ENCODE measurements around the gene ABCB8.

Gene ABCB8

DNA sequence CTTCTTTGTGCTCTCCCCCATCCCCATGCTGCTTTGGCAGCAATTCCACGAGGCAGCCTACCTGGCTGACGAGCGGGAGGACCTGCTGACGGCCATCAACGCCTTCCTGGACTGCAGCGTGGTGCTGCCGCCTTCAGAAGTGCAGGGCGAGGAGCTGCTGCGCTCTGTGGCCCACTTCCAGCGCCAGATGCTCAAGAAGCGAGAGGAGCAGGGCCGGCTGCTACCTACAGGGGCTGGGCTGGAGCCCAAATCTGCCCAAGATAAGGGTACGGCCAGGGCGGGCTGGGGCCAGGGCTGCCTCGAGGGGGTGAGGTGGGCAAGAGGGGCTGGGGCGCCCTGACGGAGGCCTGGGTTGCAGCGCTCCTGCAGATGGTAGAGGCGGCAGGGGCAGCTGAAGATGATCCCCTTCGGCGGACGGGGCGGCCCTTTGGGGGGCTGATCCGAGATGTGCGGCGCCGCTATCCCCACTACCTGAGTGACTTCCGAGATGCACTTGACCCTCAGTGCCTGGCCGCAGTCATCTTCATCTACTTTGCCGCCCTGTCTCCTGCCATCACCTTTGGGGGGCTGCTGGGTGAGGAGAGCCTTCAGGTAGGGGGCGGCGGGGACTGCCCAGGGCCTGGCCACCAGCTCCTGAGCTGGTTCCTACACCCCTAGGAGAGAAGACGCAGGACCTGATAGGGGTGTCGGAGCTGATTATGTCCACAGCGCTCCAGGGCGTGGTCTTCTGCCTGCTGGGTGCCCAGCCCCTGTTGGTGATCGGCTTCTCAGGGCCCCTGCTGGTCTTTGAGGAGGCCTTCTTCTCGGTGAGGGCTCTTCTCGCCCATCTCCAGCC, 43.0 kb downstream of the ABCB8 start:
- no peak overlapping the region for H3K4me3 ChIP-seq (replicated peaks; ENCODE audit: low read depth, low read length)
- DNase-seq (ENCODE audit: extremely low read depth, low read depth), result no peak
- TF ChIP-seq, protein P1, sequence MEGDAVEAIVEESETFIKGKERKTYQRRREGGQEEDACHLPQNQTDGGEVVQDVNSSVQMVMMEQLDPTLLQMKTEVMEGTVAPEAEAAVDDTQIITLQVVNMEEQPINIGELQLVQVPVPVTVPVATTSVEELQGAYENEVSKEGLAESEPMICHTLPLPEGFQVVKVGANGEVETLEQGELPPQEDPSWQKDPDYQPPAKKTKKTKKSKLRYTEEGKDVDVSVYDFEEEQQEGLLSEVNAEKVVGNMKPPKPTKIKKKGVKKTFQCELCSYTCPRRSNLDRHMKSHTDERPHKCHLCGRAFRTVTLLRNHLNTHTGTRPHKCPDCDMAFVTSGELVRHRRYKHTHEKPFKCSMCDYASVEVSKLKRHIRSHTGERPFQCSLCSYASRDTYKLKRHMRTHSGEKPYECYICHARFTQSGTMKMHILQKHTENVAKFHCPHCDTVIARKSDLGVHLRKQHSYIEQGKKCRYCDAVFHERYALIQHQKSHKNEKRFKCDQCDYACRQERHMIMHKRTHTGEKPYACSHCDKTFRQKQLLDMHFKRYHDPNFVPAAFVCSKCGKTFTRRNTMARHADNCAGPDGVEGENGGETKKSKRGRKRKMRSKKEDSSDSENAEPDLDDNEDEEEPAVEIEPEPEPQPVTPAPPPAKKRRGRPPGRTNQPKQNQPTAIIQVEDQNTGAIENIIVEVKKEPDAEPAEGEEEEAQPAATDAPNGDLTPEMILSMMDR (IDR thresholded peaks at IDR 0.05; ENCODE audit: low read depth, low read length, missing control alignments), result no peak

DNA sequence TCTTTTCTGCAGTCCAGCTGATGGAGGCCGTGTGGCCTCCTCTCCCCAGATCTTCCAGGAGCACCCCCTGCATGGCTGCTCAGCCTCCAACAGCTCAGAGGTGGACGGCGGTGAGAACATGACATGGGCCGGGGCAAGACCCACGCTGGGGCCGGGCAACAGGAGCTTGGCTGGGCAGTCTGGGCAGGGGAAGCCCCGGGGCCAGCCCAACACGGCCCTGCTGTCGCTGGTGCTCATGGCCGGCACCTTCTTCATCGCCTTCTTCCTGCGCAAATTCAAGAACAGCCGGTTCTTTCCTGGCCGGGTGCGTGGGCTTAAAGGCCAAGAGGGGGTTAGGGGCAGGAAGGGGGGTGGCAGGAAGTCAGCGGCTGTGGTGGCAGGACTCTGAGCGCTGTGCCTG, 45.7 kb downstream of the ABCB8 start:
- DNase-seq (ENCODE audit: extremely low read depth, low read depth), result no peak
- TF ChIP-seq, protein P1 (IDR thresholded peaks at IDR 0.05; ENCODE audit: low read depth, low read length, missing control alignments), result no peak
- no peak overlapping the region for H3K4me3 ChIP-seq (replicated peaks; ENCODE audit: low read depth, low read length)

DNA sequence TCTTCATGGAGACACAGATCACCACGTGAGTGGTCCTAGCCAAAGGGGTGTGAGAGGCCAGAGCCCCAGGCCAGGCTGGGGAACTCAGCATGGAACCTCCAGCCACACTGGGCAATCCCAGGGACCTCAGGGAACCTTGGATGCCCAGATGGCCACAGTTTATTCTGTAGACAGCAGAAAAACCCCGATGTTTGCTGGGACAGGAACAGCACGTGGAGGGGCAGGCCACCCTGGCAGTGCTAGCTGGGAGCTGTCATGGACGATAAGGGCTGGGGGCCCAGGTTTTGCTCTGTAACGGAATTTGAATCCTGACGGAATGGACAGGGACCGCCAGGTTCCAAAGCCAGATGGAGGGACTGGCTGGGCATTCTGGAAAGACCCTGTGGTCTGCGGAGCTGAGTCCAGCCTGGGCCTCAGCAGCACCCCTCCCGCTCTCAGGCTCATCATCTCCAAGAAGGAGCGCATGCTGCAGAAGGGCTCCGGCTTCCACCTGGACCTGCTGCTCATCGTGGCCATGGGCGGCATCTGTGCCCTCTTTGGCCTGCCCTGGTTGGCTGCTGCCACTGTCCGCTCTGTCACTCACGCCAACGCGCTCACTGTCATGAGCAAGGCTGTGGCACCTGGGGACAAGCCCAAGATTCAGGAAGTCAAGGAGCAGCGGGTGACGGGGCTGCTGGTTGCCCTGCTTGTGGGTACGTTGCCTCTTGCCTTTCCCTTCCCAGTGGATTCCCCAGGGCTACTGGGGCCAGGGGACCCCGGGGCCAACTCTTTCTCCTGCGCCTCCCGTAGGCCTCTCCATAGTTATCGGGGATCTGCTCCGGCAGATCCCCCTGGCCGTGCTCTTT, 46.8 kb downstream of the ABCB8 start:
- no peak for DNase-seq (ENCODE audit: extremely low read depth, low read depth)
- no peak overlapping the region for H3K4me3 ChIP-seq (replicated peaks; ENCODE audit: low read depth, low read length)
- TF ChIP-seq, protein P1 (IDR thresholded peaks at IDR 0.05; ENCODE audit: low read depth, low read length, missing control alignments), result no peak

DNA sequence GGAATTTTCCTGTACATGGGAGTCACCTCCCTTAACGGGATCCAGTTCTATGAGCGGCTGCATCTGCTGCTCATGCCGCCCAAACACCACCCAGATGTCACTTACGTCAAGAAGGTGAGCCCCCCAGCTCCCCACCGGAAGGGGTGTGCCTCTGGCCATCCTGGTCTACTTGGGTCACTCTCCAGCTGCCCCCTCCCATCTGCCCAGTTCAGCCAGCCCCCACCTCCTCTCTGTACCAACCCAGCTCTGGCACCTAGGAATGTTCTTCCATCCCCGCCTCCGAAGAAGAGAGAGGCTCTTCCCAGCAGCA, 47.4 kb downstream of the ABCB8 start:
- TF ChIP-seq, protein P1 (IDR thresholded peaks at IDR 0.05; ENCODE audit: low read depth, low read length, missing control alignments), result no peak
- H3K4me3 ChIP-seq (replicated peaks; ENCODE audit: low read depth, low read length), result no peak overlapping the region
- DNase-seq (ENCODE audit: extremely low read depth, low read depth), result no peak

DNA sequence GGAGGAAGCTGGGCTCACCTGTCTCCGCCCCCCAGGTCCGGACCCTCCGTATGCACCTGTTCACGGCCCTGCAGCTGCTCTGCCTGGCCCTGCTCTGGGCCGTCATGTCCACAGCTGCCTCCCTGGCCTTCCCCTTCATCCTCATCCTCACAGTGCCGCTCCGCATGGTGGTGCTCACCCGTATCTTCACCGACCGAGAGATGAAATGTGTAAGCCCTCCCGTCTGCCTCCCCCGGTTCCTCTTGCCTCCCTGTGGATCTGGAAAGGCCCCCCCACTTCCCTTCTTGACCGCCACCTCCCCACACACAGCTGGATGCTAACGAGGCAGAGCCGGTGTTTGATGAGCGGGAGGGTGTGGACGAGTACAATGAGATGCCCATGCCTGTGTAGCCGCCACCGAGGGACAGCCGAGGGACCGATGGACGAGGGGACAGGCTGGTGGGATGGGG, 47.8 kb downstream of the ABCB8 start:
- H3K4me3 ChIP-seq (replicated peaks; ENCODE audit: low read depth, low read length), result no peak overlapping the region
- no peak for DNase-seq (ENCODE audit: extremely low read depth, low read depth)
- TF ChIP-seq, protein P1 (IDR thresholded peaks at IDR 0.05; ENCODE audit: low read depth, low read length, missing control alignments), result no peak

DNA sequence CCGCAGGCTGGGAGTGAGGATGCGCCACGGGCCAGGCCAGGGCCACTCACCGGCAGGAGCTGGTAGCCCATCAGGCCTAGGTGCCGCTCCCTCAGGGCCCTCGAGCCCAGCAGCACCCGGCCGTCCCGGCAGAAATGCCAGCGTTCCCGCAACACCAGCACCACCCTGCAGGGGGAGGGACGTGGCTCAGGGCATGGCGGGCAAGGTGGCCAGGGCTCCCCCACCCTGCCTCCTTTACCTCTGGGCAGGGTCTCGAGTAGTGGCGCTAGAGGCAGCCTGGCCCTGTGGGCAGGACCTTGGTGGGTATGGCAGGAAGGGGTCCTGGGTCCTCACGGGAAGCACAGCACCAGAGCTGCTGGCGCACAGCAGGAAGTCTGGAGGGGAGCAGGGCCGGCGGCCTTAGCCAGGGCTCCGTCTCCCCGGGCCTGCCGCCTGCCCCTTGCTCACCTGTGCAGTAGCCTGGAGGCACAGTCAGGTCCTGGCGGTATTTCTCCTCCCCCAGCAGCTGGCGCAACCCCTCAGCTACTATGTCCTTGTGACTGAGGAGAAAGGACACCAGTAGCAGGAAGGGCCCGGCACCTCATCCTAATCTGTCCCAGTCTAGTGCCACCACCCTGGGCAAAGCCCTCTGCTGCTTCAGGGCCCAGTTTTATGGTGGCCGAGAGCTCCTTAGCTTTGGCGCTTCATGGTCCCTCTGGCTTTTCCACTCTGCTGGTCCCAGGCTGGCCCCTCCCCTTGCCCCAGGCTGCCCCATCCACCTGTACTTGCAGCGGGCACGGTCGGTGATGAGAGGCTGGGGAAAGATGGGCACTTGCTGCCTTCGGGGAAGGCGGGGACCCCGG, 48.8 kb downstream of the ABCB8 start:
- H3K4me3 ChIP-seq (replicated peaks; ENCODE audit: low read depth, low read length), result no peak overlapping the region
- TF ChIP-seq, protein P1 (IDR thresholded peaks at IDR 0.05; ENCODE audit: low read depth, low read length, missing control alignments), result no peak
- DNase-seq (ENCODE audit: extremely low read depth, low read depth), result no peak
